ENCODE data around the gene PDP2. TPM values are rescaled to one million over a fixed set of nuclear protein-coding genes. Genes with fewer than 3 reads are reported as not detected.

The PDP2 gene
- total and polyA plus RNA-seq, 2 donors (not counting 3 experiments of a cell fraction or from before 2014, with no cell fraction given): 4.4 to 9.3 TPM

GRCh38 chr16:66878067-66878466 is 2.2 kb upstream of the PDP2 start:
- CTCF ChIA-PET: interaction anchor here (1.4 kb wide), 1 partner anchor 10 kb away, joined by 4 read pairs; no protein-coding TSS in a partner anchor

More at GRCh38 chr16:66878067-66878466, 2.2 kb upstream of the PDP2 start:
- TF ChIP-seq MYC (IDR thresholded peaks at IDR 0.05; ENCODE audit: low read depth, low read length) (no peak), CTCF (IDR thresholded peaks at IDR 0.05; ENCODE audit: extremely low read depth in 1 of 2, insufficient read depth in 1 of 2, low read depth in 1 of 2, low read length in 2 of 2) (no peak), FOS (IDR thresholded peaks at IDR 0.05; ENCODE audit: borderline replicate concordance, insufficient read depth, low read length) (no peak), POLR2A (IDR thresholded peaks at IDR 0.05; ENCODE audit: low read depth, low read length) (no peak)
- DNase-seq (ENCODE audit: low read depth, low spot score): no peak
- POLR2A ChIA-PET: no interaction called here
- no peak for FAIRE-seq
- Histone ChIP-seq H3K9me1 (replicated peaks; ENCODE audit: control insufficient read depth, extremely low read depth, insufficient read depth, low read length) (no peaks in the 10 kb centered on the region), H3K36me3 (ENCODE audit: control insufficient read depth in 2 of 2, extremely low read depth in 1 of 2, insufficient read depth in 2 of 2, low read length in 2 of 2) (no peaks in the 10 kb centered on the region), H3K9me3 (replicated peaks; ENCODE audit: control insufficient read depth, insufficient read depth, low read length) (no peaks in the 10 kb centered on the region), H2AFZ (ENCODE audit: low read depth, low read length) (no peak overlapping the region), H3K4me2 (ENCODE audit: insufficient read depth, low read length) (no peak overlapping the region), H3K27me3 (ENCODE audit: control insufficient read depth in 2 of 2, insufficient read depth in 2 of 2, low read length in 2 of 2) (no peaks in the 10 kb centered on the region), H3K4me3 (replicated peaks in 1 of 3; ENCODE audit: insufficient read depth in 1 of 3, low read depth in 1 of 3, low read length in 3 of 3) (no peak overlapping the region), H3K4me1 (ENCODE audit: control insufficient read depth, extremely low read depth, insufficient read depth, low read length) (peaks cover 14% of the 10 kb centered on the region), H3K27ac (ENCODE audit: insufficient read depth, low read depth, low read length) (no peak overlapping the region), H3K9ac (replicated peaks; ENCODE audit: extremely low read depth, insufficient read depth, low read length) (no peak overlapping the region), H3K79me2 (ENCODE audit: control insufficient read depth, insufficient read depth, low read length) (no peaks in the 10 kb centered on the region), H4K20me1 (replicated peaks; ENCODE audit: control insufficient read depth, extremely low read depth, insufficient read depth, low read length) (no peaks in the 10 kb centered on the region)
- BruUV-seq (replicated peaks): no TSS peak
- intact Hi-C loops (cut with micrococcal nuclease) (no loop called here), dilution Hi-C loops (cut with MboI; ENCODE audit: extremely low pct_ligation_motif_present, low sequenced_read_pairs) (no loop called here)
